Ishikawa (cell line): Measurements from ENCODE around the gene CDH16.

ENCODE experiments used
- MAX ChIP-seq: IDR thresholded peaks from 2 replicates; pipeline ENCODE4 v1.6.1; 2012
- RAD21 ChIP-seq: IDR thresholded peaks from 2 replicates; pipeline ENCODE4 v1.6.1; 2012; ENCODE audit warnings: low read depth

- TF ChIP-seq MAX, result no peak
- no peak for TF ChIP-seq RAD21
Observed at GRCh38 chr16:66911801-66912200, 6.9 kb downstream of the CDH16 start.
